WTC11 (cell line): ENCODE results near the gene FANCM. TPM values are rescaled to one million over a fixed set of nuclear protein-coding genes. Genes with fewer than 3 reads are reported as not detected.

Source experiments
- ATAC-seq: fragments of 200-7000 bp; cut with Tn5 transposase; 2 replicates; pipeline ENCODE4 v1.10.0; 2021; ENCODE audit warnings: mild to moderate bottlenecking, moderate library complexity
- CTCF ChIA-PET: fragments of 300-600 bp; sonication (Branson Sonifier 250); formaldehyde crosslinking; loops from one replicate; lab custom pipeline; 2021; ENCODE audit warnings: antibody characterized with exemption; lab: Charles Lee
- POLR2A ChIA-PET: fragments of 350-600 bp; sonication (Branson Sonifier 250); formaldehyde crosslinking; loops from one replicate; lab custom pipeline; 2021; ENCODE audit warnings: antibody characterized with exemption; lab: Charles Lee
- DNase-seq: peaks from one replicate; pipeline ENCODE4 v3.0.0; 2021; ENCODE audit warnings: low spot score
- H3K27ac Mint-ChIP-seq: 2 replicates; pipeline ENCODE4 v1.8.0; 2021; ENCODE audit warnings: mixed read lengths
- H3K27me3 Mint-ChIP-seq: 2 replicates; pipeline ENCODE4 v1.8.0; 2021; ENCODE audit warnings: low read depth, mild to moderate bottlenecking, moderate library complexity, mixed read lengths
- H3K36me3 Mint-ChIP-seq: 2 replicates; pipeline ENCODE4 v1.8.0; 2021; ENCODE audit warnings: mixed read lengths
- H3K4me1 Mint-ChIP-seq: 2 replicates; pipeline ENCODE4 v1.8.0; 2022; ENCODE audit warnings: mixed read lengths
- H3K4me3 Mint-ChIP-seq: 2 replicates; pipeline ENCODE4 v1.8.0; 2021; ENCODE audit warnings: mild to moderate bottlenecking, moderate library complexity, mixed read lengths
- H3K9me3 Mint-ChIP-seq: 2 replicates; pipeline ENCODE4 v1.8.0; 2021; ENCODE audit warnings: mixed read lengths
- ATF1 ChIP-seq: sonication (generic); formaldehyde crosslinking; IDR thresholded peaks from 2 replicates; pipeline ENCODE4 v1.8.1; 2023; ENCODE audit warnings: mild to moderate bottlenecking, moderate library complexity, missing genetic modification reagents
- ATF6 ChIP-seq: sonication (generic); formaldehyde crosslinking; IDR thresholded peaks from 2 replicates; pipeline ENCODE4 v1.8.1; 2023; ENCODE audit warnings: mild to moderate bottlenecking, missing genetic modification reagents
- IRF2 ChIP-seq: sonication (generic); formaldehyde crosslinking; IDR thresholded peaks from 2 replicates; pipeline ENCODE4 v1.8.0; 2022; ENCODE audit warnings: low read depth, missing genetic modification reagents, borderline replicate concordance
- KAT7 ChIP-seq: sonication (generic); formaldehyde crosslinking; IDR thresholded peaks from 2 replicates; pipeline ENCODE4 v1.8.1; 2023; ENCODE audit warnings: missing genetic modification reagents, mild to moderate bottlenecking, borderline replicate concordance
- MLX ChIP-seq: sonication (generic); formaldehyde crosslinking; IDR thresholded peaks from 2 replicates; pipeline ENCODE4 v1.8.1; 2023; ENCODE audit warnings: mild to moderate bottlenecking, missing genetic modification reagents, moderate library complexity
- NFYB ChIP-seq: sonication (generic); formaldehyde crosslinking; conservative IDR thresholded peaks from 2 replicates; pipeline ENCODE4 v1.8.0; 2022; ENCODE audit warnings: low read depth, missing genetic modification reagents
- NR2C2 ChIP-seq: sonication (generic); formaldehyde crosslinking; IDR thresholded peaks from 2 replicates; pipeline ENCODE4 v1.8.0; 2022; ENCODE audit warnings: mild to moderate bottlenecking, missing genetic modification reagents
- SOX15 ChIP-seq: fragments of 250-450 bp; sonication (Bioruptor Pico); IDR thresholded peaks from 2 replicates; pipeline ENCODE4 v1.9.0; 2021; ENCODE audit warnings: mild to moderate bottlenecking
- TEAD1 ChIP-seq: sonication (generic); formaldehyde crosslinking; IDR thresholded peaks from 2 replicates; pipeline ENCODE4 v1.8.0; 2022; ENCODE audit warnings: mild to moderate bottlenecking, missing genetic modification reagents
- TEAD4 ChIP-seq: sonication (generic); formaldehyde crosslinking; IDR thresholded peaks from 2 replicates; pipeline ENCODE4 v1.8.0; 2022; ENCODE audit warnings: mild to moderate bottlenecking, missing genetic modification reagents
- ZNF121 ChIP-seq: sonication (generic); formaldehyde crosslinking; IDR thresholded peaks from 2 replicates; pipeline ENCODE4 v1.8.0; 2023; ENCODE audit warnings: missing genetic modification reagents
- ZNF317 ChIP-seq: sonication (generic); formaldehyde crosslinking; IDR thresholded peaks from 2 replicates; pipeline ENCODE4 v1.8.1; 2023; ENCODE audit warnings: low read depth, mild to moderate bottlenecking, moderate library complexity, missing genetic modification reagents, borderline replicate concordance
- ZNF671 ChIP-seq: fragments of 250-450 bp; sonication (Bioruptor Pico); IDR thresholded peaks from 2 replicates; pipeline ENCODE4 v1.8.0; 2021; ENCODE audit warnings: mild to moderate bottlenecking
- ZSCAN18 ChIP-seq: fragments of 250-450 bp; sonication (Bioruptor Pico); IDR thresholded peaks from 2 replicates; pipeline ENCODE4 v2.1.2; 2022; ENCODE audit warnings: mild to moderate bottlenecking, moderate library complexity
- total RNA-seq: library from RNA; stranded (reverse); gene quantifications from 3 replicates; pipeline ENCODE4 v1.2.3, GENCODE V29; 2021
- TF ChIP-seq, protein P1 (sequence below): sonication (generic); formaldehyde crosslinking; IDR thresholded peaks from 2 replicates; pipeline ENCODE4 v1.8.1; 2022; ENCODE audit warnings: mild to moderate bottlenecking, missing genetic modification reagents, moderate library complexity, borderline replicate concordance

The FANCM gene
- total RNA-seq, 1 experiment from 2014 or later: 12.9 TPM

- Mint-ChIP-seq H3K4me3 (no peak overlapping the region), H3K9me3 (no peaks in the 10 kb centered on the region), H3K27me3 (no peaks in the 10 kb centered on the region), H3K27ac (no peak overlapping the region), H3K36me3 (peaks cover 35% of the 10 kb centered on the region), H3K4me1 (peaks cover 5% of the 10 kb centered on the region)
- ChIA-PET CTCF (interaction anchor here (0.7 kb wide), 1 partner anchor 46 kb away, joined by 3 read pairs; no protein-coding TSS in a partner anchor), POLR2A (no interaction called here)
- no peak for ATAC-seq
- DNase-seq: no peak
- TF ChIP-seq ZNF121 (CRISPR knock-in tag) (peak; percentile 60; the same call in 1 of the 2 replicates), NR2C2 (CRISPR knock-in tag) (no peak)
Measured at GRCh38 chr14:45094275-45094674, 41.5 kb upstream of the FANCM start.

GRCh38 chr14:45095143-45095542 is 40.6 kb upstream of the FANCM start:
- ATAC-seq (no peak), DNase-seq (no peak)
- ChIA-PET POLR2A (no interaction called here), CTCF (no interaction called here)
- Mint-ChIP-seq H3K4me3 (no peak overlapping the region), H3K27ac (no peak overlapping the region), H3K36me3 (peaks cover 40% of the 10 kb centered on the region), H3K27me3 (no peaks in the 10 kb centered on the region), H3K4me1 (no peaks in the 10 kb centered on the region), H3K9me3 (no peaks in the 10 kb centered on the region)
- TF ChIP-seq ZSCAN18 (CRISPR knock-in tag) (no peak), ZNF317 (CRISPR knock-in tag) (0 out of 2 replicates have a peak, but pooled peaks have one; percentile 46), SOX15 (no peak)

- POLR2A ChIA-PET: no interaction called here
- H3K36me3 Mint-ChIP-seq: peaks cover 49% of the 10 kb centered on the region
- H3K4me1 Mint-ChIP-seq: no peaks in the 10 kb centered on the region
- no peak overlapping the region for H3K27ac Mint-ChIP-seq
- ATAC-seq: no peak
- CTCF ChIA-PET: no interaction called here
- TF ChIP-seq ATF6: no peak
- no peak for TF ChIP-seq NR2C2 (CRISPR knock-in tag)
- TF ChIP-seq MLX (CRISPR knock-in tag): no peak
- TF ChIP-seq, all 79 proteins: peak for 0
- Mint-ChIP-seq H3K4me3 (no peak overlapping the region), H3K9me3 (no peaks in the 10 kb centered on the region), H3K27me3 (no peaks in the 10 kb centered on the region)
- no peak for DNase-seq
Measured at GRCh38 chr14:45096218-45096617, 39.5 kb upstream of the FANCM start.

DNA sequence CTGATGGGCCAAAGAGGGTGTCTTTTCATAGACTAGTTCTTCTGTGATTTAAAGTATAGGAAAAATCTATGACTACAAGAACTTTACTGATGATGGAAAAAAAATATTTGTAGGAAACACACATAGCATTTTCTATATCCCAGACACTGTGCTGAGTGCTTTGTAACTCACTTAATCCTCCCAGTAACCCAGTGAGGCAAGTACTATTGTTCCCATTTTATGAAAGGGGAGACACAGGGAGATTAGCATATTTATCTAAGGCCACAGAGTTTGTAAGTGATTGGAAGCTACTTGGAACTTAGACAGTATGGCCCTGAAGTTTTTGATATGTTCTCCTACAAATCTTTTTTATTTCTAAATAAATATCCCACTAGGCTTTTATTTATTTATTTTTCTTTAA is 31.9 kb upstream of the FANCM start:
- no peak overlapping the region for H3K4me3 Mint-ChIP-seq
- TF ChIP-seq ZNF671 (CRISPR knock-in tag) (no peak), KAT7 (no peak), TEAD1 (CRISPR knock-in tag) (no peak), ATF1 (CRISPR knock-in tag) (no peak), NFYB (CRISPR knock-in tag) (no peak), TEAD4 (CRISPR knock-in tag) (no peak), IRF2 (CRISPR knock-in tag) (no peak)
- TF ChIP-seq, protein P1, sequence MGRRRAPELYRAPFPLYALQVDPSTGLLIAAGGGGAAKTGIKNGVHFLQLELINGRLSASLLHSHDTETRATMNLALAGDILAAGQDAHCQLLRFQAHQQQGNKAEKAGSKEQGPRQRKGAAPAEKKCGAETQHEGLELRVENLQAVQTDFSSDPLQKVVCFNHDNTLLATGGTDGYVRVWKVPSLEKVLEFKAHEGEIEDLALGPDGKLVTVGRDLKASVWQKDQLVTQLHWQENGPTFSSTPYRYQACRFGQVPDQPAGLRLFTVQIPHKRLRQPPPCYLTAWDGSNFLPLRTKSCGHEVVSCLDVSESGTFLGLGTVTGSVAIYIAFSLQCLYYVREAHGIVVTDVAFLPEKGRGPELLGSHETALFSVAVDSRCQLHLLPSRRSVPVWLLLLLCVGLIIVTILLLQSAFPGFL: no peak
- H3K27ac Mint-ChIP-seq: peak overlapping the region; percentile 45; the same call in 1 of the 2 replicates
- no peaks in the 10 kb centered on the region for H3K27me3 Mint-ChIP-seq
- H3K9me3 Mint-ChIP-seq: no peaks in the 10 kb centered on the region
- peaks cover 63% of the 10 kb centered on the region for H3K36me3 Mint-ChIP-seq
- no peak for DNase-seq
- no peaks in the 10 kb centered on the region for H3K4me1 Mint-ChIP-seq
- ChIA-PET POLR2A (no interaction called here), CTCF (no interaction called here)
- ATAC-seq: no peak
